ENCODE data around the gene CCNO.

GRCh38 chr5:55226934-55227663, 6.3 kb downstream of the CCNO start, which contains the start of gene MCIDAS:
- TF ChIP-seq CTCF (IDR thresholded peaks at IDR 0.05 in 2 of 3, conservative IDR thresholded peaks at IDR 0.05 in 1 of 3; ENCODE audit: borderline replicate concordance in 1 of 3, insufficient read depth in 1 of 3, low read depth in 2 of 3, low read length in 2 of 3) (peak in 1 of 3 experiments; percentile 1; a peak in 1 of 6 replicates), REST (IDR thresholded peaks at IDR 0.05; ENCODE audit: low read depth) (no peak), SIN3A (IDR thresholded peaks at IDR 0.05; ENCODE audit: low read depth) (no peak), SP1 (IDR thresholded peaks at IDR 0.05; ENCODE audit: low read depth) (no peak), POLR2A (IDR thresholded peaks at IDR 0.05; ENCODE audit: borderline replicate concordance, extremely low read depth, insufficient read depth, insufficient read length) (peak; percentile 67), YY1 (IDR thresholded peaks at IDR 0.05; ENCODE audit: extremely low read depth, insufficient replicate concordance, low read depth, low read length) (no peak), EGR1 (IDR thresholded peaks at IDR 0.05; ENCODE audit: low read depth) (no peak), CEBPB (IDR thresholded peaks at IDR 0.05; ENCODE audit: low read depth) (no peak), POLR2AphosphoS5 (IDR thresholded peaks at IDR 0.05; ENCODE audit: low read depth, low read length) (peak; percentile 62), ZFX (IDR thresholded peaks at IDR 0.05) (peak; percentile 92), RAD21 (IDR thresholded peaks at IDR 0.05; ENCODE audit: low read depth) (no peak)
